Tibial nerve (tissue), 4 donors: Measurements from ENCODE around the gene PSMB1.

Experiments
- CTCF ChIP-seq, 5 experiments: fragments of 200-600 bp in 3 of 5; fragments of 450-650 bp in 2 of 5; sonication (generic) in 3 of 5; IDR thresholded peaks; one replicate each; pipeline ENCODE4 v1.5.1; 2016 to 2019; ENCODE audit warnings: antibody characterized with exemption in 5 of 5, mild to moderate bottlenecking in 3 of 5, moderate library complexity in 2 of 5
- EP300 ChIP-seq, 2 donors: sonication (generic); formaldehyde crosslinking; IDR thresholded peaks; one replicate each; pipeline ENCODE4 v1.6.1; 2017; ENCODE audit warnings: antibody characterized with exemption in 2 of 2, mild to moderate bottlenecking in 1 of 2
- POLR2A ChIP-seq, 2 donors: fragments of 450-650 bp; IDR thresholded peaks; one replicate each; pipeline ENCODE4 v1.6.1; 2017; ENCODE audit warnings: antibody characterized with exemption in 2 of 2, mild to moderate bottlenecking in 2 of 2, moderate library complexity in 2 of 2

GRCh38 chr6:170516783-170517616 lies 36.1 kb downstream of the PSMB1 start:
- TF ChIP-seq EP300 (IDR thresholded peaks at IDR 0.05) (no peak), CTCF (IDR thresholded peaks at IDR 0.05) (peak; percentile 48 to 59 (median 50)), POLR2A (IDR thresholded peaks at IDR 0.05) (no peak)
